GM23338 (cell line): ENCODE data around the gene MPP2. TPM values are rescaled to one million over a fixed set of nuclear protein-coding genes. Genes with fewer than 3 reads are reported as not detected.

ENCODE experiments used
- ATAC-seq: fragments of 200-7000 bp; cut with Tn5 transposase; 3 replicates; pipeline ENCODE4 v1.9.1; 2020
- DNase-seq: peaks from one replicate; pipeline ENCODE4 v3.0.0-alpha.2; 2015; ENCODE audit warnings: low spot score
- H2AFZ ChIP-seq: fragments of 200-600 bp; sonication (generic); 2 replicates; pipeline ENCODE4 v1.8.0; 2016; ENCODE audit warnings: antibody characterized with exemption, mild to moderate bottlenecking, moderate library complexity
- H3F3A ChIP-seq: fragments of 200-600 bp; sonication (generic); replicated peaks from 2 replicates; pipeline ENCODE4 v1.8.0; 2017; ENCODE audit warnings: antibody characterized with exemption, mixed run types, low read depth
- H3K27ac ChIP-seq: fragments of 200-600 bp; sonication (generic); 2 replicates; pipeline ENCODE4 v1.6.1; 2016; ENCODE audit warnings: low read depth
- H3K27me3 ChIP-seq: fragments of 200-600 bp; sonication (generic); 2 replicates; pipeline ENCODE4 v1.8.0; 2016; ENCODE audit warnings: mild to moderate bottlenecking, mixed run types, moderate library complexity; ENCODE audit not compliant: insufficient read depth
- H3K36me3 ChIP-seq: fragments of 200-600 bp; sonication (generic); 2 replicates; pipeline ENCODE4 v1.8.0; 2016; ENCODE audit warnings: mild to moderate bottlenecking; ENCODE audit not compliant: insufficient read depth
- H3K4me1 ChIP-seq: fragments of 200-600 bp; sonication (generic); 2 replicates; pipeline ENCODE4 v1.8.0; 2016; ENCODE audit warnings: mild to moderate bottlenecking, moderate library complexity; ENCODE audit not compliant: insufficient read depth
- H3K4me2 ChIP-seq: fragments of 200-600 bp; sonication (generic); 2 replicates; pipeline ENCODE4 v1.7.1; 2017; ENCODE audit warnings: mixed run types
- H3K4me3 ChIP-seq: fragments of 200-600 bp; sonication (generic); 2 replicates; pipeline ENCODE4 v1.6.1; 2016; ENCODE audit warnings: mixed run types
- H3K79me2 ChIP-seq: fragments of 200-600 bp; sonication (generic); replicated peaks from 2 replicates; pipeline ENCODE4 v1.8.0; 2017; ENCODE audit warnings: mild to moderate bottlenecking; ENCODE audit not compliant: insufficient read depth
- H3K9me2 ChIP-seq: fragments of 200-600 bp; sonication (generic); 2 replicates; pipeline ENCODE4 v1.8.0; 2017; ENCODE audit not compliant: insufficient read depth
- H4K20me1 ChIP-seq: fragments of 200-600 bp; sonication (generic); replicated peaks from 2 replicates; pipeline ENCODE4 v1.8.0; 2017; ENCODE audit warnings: mild to moderate bottlenecking; ENCODE audit not compliant: insufficient read depth
- H3K27ac Mint-ChIP-seq: 2 replicates; pipeline ENCODE4 v1.8.0; 2020; ENCODE audit warnings: inconsistent platforms, mild to moderate bottlenecking, moderate library complexity, mixed read lengths
- H3K27me3 Mint-ChIP-seq: 3 replicates; pipeline ENCODE4 v1.8.0; 2022; ENCODE audit warnings: low read depth, mild to moderate bottlenecking, moderate library complexity, mixed read lengths, inconsistent platforms; ENCODE audit not compliant: insufficient read depth, poor library complexity
- H3K36me3 Mint-ChIP-seq: 3 replicates; pipeline ENCODE4 v1.8.0; 2021; ENCODE audit warnings: low read depth, mild to moderate bottlenecking, inconsistent platforms, moderate library complexity, mixed read lengths
- H3K4me1 Mint-ChIP-seq: 3 replicates; pipeline ENCODE4 v1.8.0; 2020; ENCODE audit warnings: mild to moderate bottlenecking, inconsistent platforms, mixed read lengths
- H3K4me3 Mint-ChIP-seq: 3 replicates; pipeline ENCODE4 v1.8.0; 2021; ENCODE audit warnings: moderate library complexity, mild to moderate bottlenecking, inconsistent platforms, mixed read lengths
- H3K9me3 Mint-ChIP-seq: 3 replicates; pipeline ENCODE4 v1.8.0; 2020; ENCODE audit warnings: moderate library complexity, mild to moderate bottlenecking, inconsistent platforms, mixed read lengths
- CREB1 ChIP-seq: fragments of 250-450 bp; sonication (Bioruptor Pico); IDR thresholded peaks from 2 replicates; pipeline ENCODE4 v1.5.0; 2020; ENCODE audit warnings: low read depth, mild to moderate bottlenecking, moderate library complexity
- EZH2 ChIP-seq: fragments of 200-600 bp; sonication (generic); IDR thresholded peaks from one replicate; pipeline ENCODE4 v1.8.0; 2017; ENCODE audit warnings: antibody characterized with exemption, mild to moderate bottlenecking, low read depth; ENCODE audit not compliant: unreplicated experiment
- JUNB ChIP-seq: IDR thresholded peaks from one replicate; pipeline ENCODE4 v1.6.1; 2016; ENCODE audit warnings: antibody characterized with exemption; ENCODE audit not compliant: unreplicated experiment
- POLR2AphosphoS5 ChIP-seq: IDR thresholded peaks from 2 replicates; pipeline ENCODE4 v1.6.1; 2016; ENCODE audit warnings: antibody characterized with exemption, low read depth
- STAT1 ChIP-seq: IDR thresholded peaks from one replicate; pipeline ENCODE4 v1.6.1; 2016; ENCODE audit warnings: antibody characterized with exemption; ENCODE audit not compliant: unreplicated experiment
- ZNF114 ChIP-seq: fragments of 250-450 bp; sonication (Bioruptor Pico); IDR thresholded peaks from 2 replicates; pipeline ENCODE4 v1.5.0; 2020; ENCODE audit warnings: mild to moderate bottlenecking, moderate library complexity
- ZNF331 ChIP-seq: fragments of 250-450 bp; sonication (Bioruptor Pico); IDR thresholded peaks from 2 replicates; pipeline ENCODE4 v1.5.0; 2020; ENCODE audit warnings: low read depth, mild to moderate bottlenecking, moderate library complexity
- polyA plus RNA-seq: library from polyadenylated mRNA; unstranded; fragments of >200 nt; fragmentation: Nextera tagmentation; extraction: Ambion mirVana; gene quantifications from 2 replicates; pipeline ENCODE4 v1.2.1, GENCODE V29; 2016
- total RNA-seq: library from RNA; depleted of rRNA; stranded (reverse); fragments of >200 nt; shearing (Covaris generic); gene quantifications from 2 replicates; pipeline ENCODE4 v1.2.3, GENCODE V29; 2014
- TF ChIP-seq, protein P1 (sequence below), 2 experiments: fragments of 200-600 bp in 1 of 2; sonication (generic) in 1 of 2; conservative IDR thresholded peaks; 2 replicates each; pipeline versions ENCODE4 v1.5.1 to v1.6.1; 2016 to 2017; ENCODE audit warnings: antibody characterized with exemption in 2 of 2, low read depth in 2 of 2, mild to moderate bottlenecking in 2 of 2, moderate library complexity in 1 of 2
- TF ChIP-seq, protein P2 (sequence below): IDR thresholded peaks from one replicate; pipeline ENCODE4 v1.6.1; 2018; ENCODE audit warnings: antibody characterized with exemption; ENCODE audit not compliant: unreplicated experiment
- TF ChIP-seq, protein P3 (sequence below): IDR thresholded peaks from 2 replicates; pipeline ENCODE4 v1.6.1; 2016; ENCODE audit warnings: antibody characterized with exemption

The MPP2 gene
- total and polyA plus RNA-seq, 2 experiments from 2014 or later = 7.8 to 20.7 TPM

DNA sequence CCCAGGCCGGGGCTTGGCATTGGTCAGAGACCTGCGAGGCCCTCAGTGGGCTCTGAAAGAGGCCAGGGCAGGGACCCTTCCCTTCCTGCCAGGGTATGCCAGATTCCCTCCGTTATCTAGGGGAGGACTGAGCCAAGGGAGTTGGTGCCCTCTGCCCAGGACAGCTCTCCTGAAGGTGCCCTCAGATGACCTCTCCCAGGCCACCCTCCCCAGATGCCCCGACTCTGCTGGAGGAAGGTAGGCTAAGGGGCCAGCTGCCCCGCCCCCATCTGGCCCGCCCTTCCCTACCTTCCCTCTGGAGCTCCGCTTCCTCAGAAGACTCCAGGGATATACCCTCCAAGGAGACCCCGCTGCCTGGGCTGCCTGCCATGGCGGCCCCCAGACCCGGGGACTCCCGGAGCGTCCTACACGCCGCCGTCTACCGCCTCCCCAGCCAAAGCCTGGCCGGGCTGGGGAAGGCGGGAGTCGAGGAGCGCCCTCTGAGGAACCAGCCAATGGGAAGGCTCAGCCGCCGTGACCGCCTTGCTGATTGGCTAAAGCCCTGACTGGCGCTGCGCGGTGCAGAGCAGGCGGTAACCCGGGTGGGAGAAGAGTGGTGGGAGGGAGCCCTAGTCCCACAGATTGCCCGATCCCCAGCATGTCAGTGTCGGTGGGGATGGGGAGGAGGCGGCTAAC, 7.0 kb downstream of the MPP2 start:
- TF ChIP-seq STAT1 (no peak), POLR2AphosphoS5 (peak; percentile 65)
- Histone ChIP-seq H3K9me2 (no peaks in the 10 kb centered on the region), H3K79me2 (no peaks in the 10 kb centered on the region; the same call in 1 of the 2 replicates), H2AFZ (peak overlapping the region; percentile 90), H3K27me3 (peaks cover 28% of the 10 kb centered on the region), H3K4me1 (peaks cover 31% of the 10 kb centered on the region), H3K4me2 (peak overlapping the region; percentile 96), H3K27ac (no peak overlapping the region), H3F3A (no peaks in the 10 kb centered on the region), H4K20me1 (no peaks in the 10 kb centered on the region), H3K36me3 (no peaks in the 10 kb centered on the region), H3K4me3 (peak overlapping the region; percentile 72)
- peak overlapping the region; percentile 74 for H3K4me3 Mint-ChIP-seq
- H3K9me3 Mint-ChIP-seq = no peaks in the 10 kb centered on the region; the same call in 2 of the 3 replicates
- no peak overlapping the region for H3K27ac Mint-ChIP-seq
- H3K36me3 Mint-ChIP-seq = peaks cover 21% of the 10 kb centered on the region
- peak; percentile 95 for DNase-seq
- peak; percentile 94 for ATAC-seq
- H3K4me1 Mint-ChIP-seq = peaks cover 52% of the 10 kb centered on the region
- H3K27me3 Mint-ChIP-seq = peaks cover 27% of the 10 kb centered on the region

DNA sequence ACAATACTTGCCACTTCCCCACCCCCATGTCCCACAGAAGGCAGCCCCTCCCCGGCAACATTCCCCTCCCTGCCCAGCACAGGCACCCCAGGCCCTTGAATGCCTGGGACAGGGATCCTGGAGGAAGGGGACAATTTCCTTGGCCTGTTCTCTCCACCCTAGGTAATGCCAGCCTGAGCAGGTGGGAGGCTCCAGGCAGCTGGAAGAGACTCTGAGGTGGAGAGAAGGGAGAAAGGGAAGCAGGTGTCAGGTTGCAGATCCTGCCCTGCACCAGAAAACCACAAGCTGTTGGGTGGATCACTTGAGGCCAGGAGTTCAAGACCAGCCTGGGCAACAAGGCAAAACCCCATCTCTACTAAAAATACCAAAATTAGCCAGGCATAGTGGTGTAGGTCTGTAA, 8.9 kb downstream of the MPP2 start:
- Mint-ChIP-seq H3K27me3 (peaks cover 18% of the 10 kb centered on the region), H3K4me1 (peaks cover 44% of the 10 kb centered on the region), H3K36me3 (peaks cover 21% of the 10 kb centered on the region), H3K4me3 (no peak overlapping the region), H3K9me3 (no peaks in the 10 kb centered on the region; the same call in 2 of the 3 replicates), H3K27ac (no peak overlapping the region)
- Histone ChIP-seq H3K27me3 (peaks cover 12% of the 10 kb centered on the region; the same call in 1 of the 2 replicates), H2AFZ (no peak overlapping the region), H3K27ac (no peak overlapping the region), H3K36me3 (no peaks in the 10 kb centered on the region), H3F3A (no peaks in the 10 kb centered on the region), H4K20me1 (no peaks in the 10 kb centered on the region), H3K4me2 (no peak overlapping the region; the same call in 1 of the 2 replicates), H3K4me1 (peaks cover 22% of the 10 kb centered on the region), H3K9me2 (no peaks in the 10 kb centered on the region), H3K4me3 (no peak overlapping the region), H3K79me2 (no peaks in the 10 kb centered on the region; the same call in 1 of the 2 replicates)
- ATAC-seq (no peak), DNase-seq (peak; percentile 32)
- TF ChIP-seq, protein P1, sequence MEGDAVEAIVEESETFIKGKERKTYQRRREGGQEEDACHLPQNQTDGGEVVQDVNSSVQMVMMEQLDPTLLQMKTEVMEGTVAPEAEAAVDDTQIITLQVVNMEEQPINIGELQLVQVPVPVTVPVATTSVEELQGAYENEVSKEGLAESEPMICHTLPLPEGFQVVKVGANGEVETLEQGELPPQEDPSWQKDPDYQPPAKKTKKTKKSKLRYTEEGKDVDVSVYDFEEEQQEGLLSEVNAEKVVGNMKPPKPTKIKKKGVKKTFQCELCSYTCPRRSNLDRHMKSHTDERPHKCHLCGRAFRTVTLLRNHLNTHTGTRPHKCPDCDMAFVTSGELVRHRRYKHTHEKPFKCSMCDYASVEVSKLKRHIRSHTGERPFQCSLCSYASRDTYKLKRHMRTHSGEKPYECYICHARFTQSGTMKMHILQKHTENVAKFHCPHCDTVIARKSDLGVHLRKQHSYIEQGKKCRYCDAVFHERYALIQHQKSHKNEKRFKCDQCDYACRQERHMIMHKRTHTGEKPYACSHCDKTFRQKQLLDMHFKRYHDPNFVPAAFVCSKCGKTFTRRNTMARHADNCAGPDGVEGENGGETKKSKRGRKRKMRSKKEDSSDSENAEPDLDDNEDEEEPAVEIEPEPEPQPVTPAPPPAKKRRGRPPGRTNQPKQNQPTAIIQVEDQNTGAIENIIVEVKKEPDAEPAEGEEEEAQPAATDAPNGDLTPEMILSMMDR (conservative IDR thresholded peaks at IDR 0.05; ENCODE audit: low read depth in 2 of 2) = no peak
- TF ChIP-seq JUNB (no peak), STAT1 (no peak), EZH2 (no peak), POLR2AphosphoS5 (no peak), ZNF331 (CRISPR knock-in tag) (no peak), ZNF114 (CRISPR knock-in tag) (no peak), CREB1 (CRISPR knock-in tag) (no peak)
- TF ChIP-seq, protein P2, sequence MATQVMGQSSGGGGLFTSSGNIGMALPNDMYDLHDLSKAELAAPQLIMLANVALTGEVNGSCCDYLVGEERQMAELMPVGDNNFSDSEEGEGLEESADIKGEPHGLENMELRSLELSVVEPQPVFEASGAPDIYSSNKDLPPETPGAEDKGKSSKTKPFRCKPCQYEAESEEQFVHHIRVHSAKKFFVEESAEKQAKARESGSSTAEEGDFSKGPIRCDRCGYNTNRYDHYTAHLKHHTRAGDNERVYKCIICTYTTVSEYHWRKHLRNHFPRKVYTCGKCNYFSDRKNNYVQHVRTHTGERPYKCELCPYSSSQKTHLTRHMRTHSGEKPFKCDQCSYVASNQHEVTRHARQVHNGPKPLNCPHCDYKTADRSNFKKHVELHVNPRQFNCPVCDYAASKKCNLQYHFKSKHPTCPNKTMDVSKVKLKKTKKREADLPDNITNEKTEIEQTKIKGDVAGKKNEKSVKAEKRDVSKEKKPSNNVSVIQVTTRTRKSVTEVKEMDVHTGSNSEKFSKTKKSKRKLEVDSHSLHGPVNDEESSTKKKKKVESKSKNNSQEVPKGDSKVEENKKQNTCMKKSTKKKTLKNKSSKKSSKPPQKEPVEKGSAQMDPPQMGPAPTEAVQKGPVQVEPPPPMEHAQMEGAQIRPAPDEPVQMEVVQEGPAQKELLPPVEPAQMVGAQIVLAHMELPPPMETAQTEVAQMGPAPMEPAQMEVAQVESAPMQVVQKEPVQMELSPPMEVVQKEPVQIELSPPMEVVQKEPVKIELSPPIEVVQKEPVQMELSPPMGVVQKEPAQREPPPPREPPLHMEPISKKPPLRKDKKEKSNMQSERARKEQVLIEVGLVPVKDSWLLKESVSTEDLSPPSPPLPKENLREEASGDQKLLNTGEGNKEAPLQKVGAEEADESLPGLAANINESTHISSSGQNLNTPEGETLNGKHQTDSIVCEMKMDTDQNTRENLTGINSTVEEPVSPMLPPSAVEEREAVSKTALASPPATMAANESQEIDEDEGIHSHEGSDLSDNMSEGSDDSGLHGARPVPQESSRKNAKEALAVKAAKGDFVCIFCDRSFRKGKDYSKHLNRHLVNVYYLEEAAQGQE = no peak
- TF ChIP-seq, protein P3, sequence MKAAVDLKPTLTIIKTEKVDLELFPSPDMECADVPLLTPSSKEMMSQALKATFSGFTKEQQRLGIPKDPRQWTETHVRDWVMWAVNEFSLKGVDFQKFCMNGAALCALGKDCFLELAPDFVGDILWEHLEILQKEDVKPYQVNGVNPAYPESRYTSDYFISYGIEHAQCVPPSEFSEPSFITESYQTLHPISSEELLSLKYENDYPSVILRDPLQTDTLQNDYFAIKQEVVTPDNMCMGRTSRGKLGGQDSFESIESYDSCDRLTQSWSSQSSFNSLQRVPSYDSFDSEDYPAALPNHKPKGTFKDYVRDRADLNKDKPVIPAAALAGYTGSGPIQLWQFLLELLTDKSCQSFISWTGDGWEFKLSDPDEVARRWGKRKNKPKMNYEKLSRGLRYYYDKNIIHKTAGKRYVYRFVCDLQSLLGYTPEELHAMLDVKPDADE = no peak
